CD8-positive, alpha-beta memory T cell (primary cell): ENCODE data around the gene RRAS2. TPM values are rescaled to one million over a fixed set of nuclear protein-coding genes. Genes with fewer than 3 reads are reported as not detected.

Source experiments
- CTCF ChIA-PET: fragments of 350-600 bp; sonication (Branson Sonifier 250); formaldehyde crosslinking; loops from one replicate; lab custom pipeline; 2021; ENCODE audit warnings: antibody characterized with exemption; lab: Charles Lee
- POLR2A ChIA-PET: fragments of 350-600 bp; sonication (Branson Sonifier 250); formaldehyde crosslinking; loops from one replicate; lab custom pipeline; 2021; ENCODE audit warnings: antibody characterized with exemption; lab: Charles Lee
- DNase-seq, 5 donors: peaks; one replicate each; pipeline versions ENCODE4 v3.0.0 to v3.0.0-alpha.2; 2020 to 2022; ENCODE audit warnings: mixed read lengths in 1 of 5
- H3K27ac ChIP-seq: one replicate; pipeline ENCODE4 v1.7.0; 2013; ENCODE audit warnings: low read depth, mild to moderate bottlenecking, low read length, moderate library complexity
- H3K27me3 ChIP-seq: 2 replicates; pipeline ENCODE4 v1.7.0; 2013; ENCODE audit warnings: low read length, mild to moderate bottlenecking; ENCODE audit not compliant: insufficient read depth, poor library complexity, severe bottlenecking
- H3K36me3 ChIP-seq: 2 replicates; pipeline ENCODE4 v1.7.0; 2013; ENCODE audit warnings: mild to moderate bottlenecking, low read length, moderate library complexity; ENCODE audit not compliant: insufficient read depth
- H3K4me1 ChIP-seq: 2 replicates; pipeline ENCODE4 v1.7.0; 2013; ENCODE audit warnings: mild to moderate bottlenecking, low read length, moderate library complexity; ENCODE audit not compliant: insufficient read depth
- H3K4me3 ChIP-seq: 2 replicates; pipeline ENCODE4 v1.7.0; 2013; ENCODE audit warnings: mild to moderate bottlenecking, low read length
- H3K9me3 ChIP-seq: 2 replicates; pipeline ENCODE4 v1.7.0; 2013; ENCODE audit warnings: mild to moderate bottlenecking, low read length
- H3K27ac Mint-ChIP-seq, 8 donors: one replicate each; pipeline ENCODE4 v1.8.0; 2020 to 2021; ENCODE audit warnings: mixed read lengths in 8 of 8, mild to moderate bottlenecking in 6 of 8, inconsistent platforms in 3 of 8, moderate library complexity in 3 of 8
- H3K27me3 Mint-ChIP-seq, 2 donors: one replicate each; pipeline ENCODE4 v1.8.0; 2020 to 2021; ENCODE audit warnings: mixed read lengths in 2 of 2, mild to moderate bottlenecking in 1 of 2, moderate library complexity in 1 of 2
- H3K36me3 Mint-ChIP-seq, 3 donors: one replicate each; pipeline ENCODE4 v1.8.0; 2020 to 2021; ENCODE audit warnings: mixed read lengths in 3 of 3, inconsistent platforms in 1 of 3, mild to moderate bottlenecking in 1 of 3
- H3K4me1 Mint-ChIP-seq, 3 donors: one replicate each; pipeline ENCODE4 v1.8.0; 2020 to 2021; ENCODE audit warnings: mixed read lengths in 3 of 3, inconsistent platforms in 1 of 3, mild to moderate bottlenecking in 1 of 3
- H3K4me3 Mint-ChIP-seq, 7 donors: one replicate each; pipeline ENCODE4 v1.8.0; 2020 to 2021; ENCODE audit warnings: mixed read lengths in 7 of 7, mild to moderate bottlenecking in 6 of 7, moderate library complexity in 4 of 7, inconsistent platforms in 2 of 7
- H3K9me3 Mint-ChIP-seq, 5 donors: one replicate each; pipeline ENCODE4 v1.8.0; 2020 to 2022; ENCODE audit warnings: mixed read lengths in 5 of 5, mild to moderate bottlenecking in 3 of 5, moderate library complexity in 2 of 5, inconsistent platforms in 1 of 5
- polyA plus RNA-seq: library from polyadenylated mRNA; unstranded; fragments of 300-500 nt; fragmentation: Illumina TruSeq; gene quantifications from one replicate; pipeline ENCODE4 v1.2.3, GENCODE V29; 2021
- total RNA-seq, 2 experiments: library from RNA; stranded (reverse); gene quantifications; one replicate each; pipeline ENCODE4 v1.2.3, GENCODE V29; 2021

The RRAS2 gene
- total and polyA plus RNA-seq, 3 experiments from 2014 or later, result 52.6 to 72.6 (median 70.1) TPM

DNA sequence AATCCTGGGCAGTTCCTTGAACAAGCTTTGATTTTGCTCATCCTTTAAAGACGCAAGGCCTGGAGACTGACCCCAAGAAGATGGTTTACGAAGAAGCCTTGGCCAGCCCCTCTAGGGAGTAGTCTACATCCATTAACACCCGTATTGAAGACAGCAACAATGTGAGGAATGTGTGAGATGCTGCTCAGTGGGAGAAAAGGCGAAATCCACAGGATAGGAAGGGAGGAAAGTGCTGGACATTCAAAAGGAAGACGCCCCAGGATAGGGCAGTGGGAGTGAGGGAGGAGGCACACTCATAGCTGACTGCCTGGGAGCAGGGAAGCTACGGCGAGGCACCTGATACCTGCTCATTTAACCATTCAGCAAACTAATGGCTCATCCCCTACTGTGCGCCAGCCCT is 114.1 kb downstream of the RRAS2 start:
- no peaks in the 10 kb centered on the region for H3K9me3 ChIP-seq
- POLR2A ChIA-PET, result no interaction called here
- no peak overlapping the region for H3K4me3 Mint-ChIP-seq
- H3K27ac ChIP-seq, result no peak overlapping the region
- no peaks in the 10 kb centered on the region for H3K27me3 ChIP-seq
- CTCF ChIA-PET, result interaction anchor here (1.0 to 3.2 kb wide), 3 partner anchors 289 to 477 kb away, joined by 3 to 10 read pairs (median 4); no protein-coding TSS in a partner anchor
- peaks cover 13% of the 10 kb centered on the region for H3K4me1 ChIP-seq
- peak overlapping the region in 2 of 8 donors; percentile 47 to 54 for H3K27ac Mint-ChIP-seq
- H3K4me1 Mint-ChIP-seq, result peaks cover 20 to 29% (median 25%) of the 10 kb centered on the region in 3 donors
- no peaks in the 10 kb centered on the region for H3K9me3 Mint-ChIP-seq
- H3K36me3 Mint-ChIP-seq, result peaks cover 0 to 4% (median 2%) of the 10 kb centered on the region in 3 donors
- H3K4me3 ChIP-seq, result no peak overlapping the region
- H3K27me3 Mint-ChIP-seq, result no peaks in the 10 kb centered on the region
- no peak for DNase-seq
- no peaks in the 10 kb centered on the region for H3K36me3 ChIP-seq

DNA sequence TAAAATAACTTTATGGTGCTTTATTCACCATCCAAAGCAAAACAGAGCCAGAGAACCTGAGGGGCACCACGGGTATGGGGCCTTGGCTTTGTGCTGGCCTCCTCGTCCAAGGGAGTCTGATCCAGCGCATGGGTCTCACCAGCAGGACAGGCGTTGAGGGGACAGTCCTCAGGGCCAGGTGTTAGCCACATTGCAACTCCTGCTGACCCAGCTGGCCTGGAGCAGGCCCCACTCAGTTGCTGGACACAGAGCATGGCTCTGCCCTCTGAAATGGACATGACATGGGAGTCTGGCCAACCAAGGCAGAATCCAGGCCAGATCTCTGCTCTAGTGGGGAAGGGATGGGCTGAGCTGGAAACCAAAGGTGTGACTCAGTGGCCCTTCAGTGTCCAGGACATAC is 116.2 kb downstream of the RRAS2 start:
- peaks cover 0 to 4% (median 2%) of the 10 kb centered on the region in 3 donors for H3K36me3 Mint-ChIP-seq
- no peak overlapping the region for H3K27ac ChIP-seq
- ChIA-PET POLR2A (no interaction called here), CTCF (interaction anchor here (3.2 kb wide), 1 partner anchor 470 kb away, joined by 10 read pairs; no protein-coding TSS in a partner anchor)
- H3K4me1 Mint-ChIP-seq, result peaks cover 4 to 11% (median 6%) of the 10 kb centered on the region in 3 donors
- no peak for DNase-seq
- H3K27me3 Mint-ChIP-seq, result peaks cover 0 to 6% of the 10 kb centered on the region in 2 donors
- no peaks in the 10 kb centered on the region for H3K9me3 Mint-ChIP-seq
- H3K36me3 ChIP-seq, result no peaks in the 10 kb centered on the region
- H3K9me3 ChIP-seq, result no peaks in the 10 kb centered on the region
- H3K4me3 ChIP-seq, result no peak overlapping the region
- H3K4me3 Mint-ChIP-seq, result no peak overlapping the region
- H3K4me1 ChIP-seq, result no peaks in the 10 kb centered on the region
- peak overlapping the region in 1 of 8 donors; percentile 57 for H3K27ac Mint-ChIP-seq
- no peaks in the 10 kb centered on the region for H3K27me3 ChIP-seq

DNA sequence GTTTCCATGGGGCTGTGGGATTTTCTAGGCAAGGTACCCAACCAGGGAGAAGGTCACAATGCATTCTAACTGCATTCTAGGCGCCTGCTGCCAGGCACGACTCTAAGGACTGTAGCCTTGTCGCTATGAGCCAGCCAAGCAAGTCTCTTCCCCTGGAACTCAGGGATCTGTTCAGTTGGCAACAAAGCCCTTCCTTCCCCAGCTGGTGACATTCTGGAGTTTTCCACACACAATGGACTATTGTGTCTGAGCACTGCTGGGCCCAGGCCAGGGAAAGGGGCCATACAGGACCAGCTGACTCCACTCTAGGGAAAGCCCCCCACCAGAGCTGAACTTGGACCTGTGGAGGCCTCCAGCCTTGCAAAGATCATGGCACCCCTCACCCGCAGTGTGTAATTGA is 116.8 kb downstream of the RRAS2 start:
- Mint-ChIP-seq H3K36me3 (peaks cover 0 to 4% (median 2%) of the 10 kb centered on the region in 3 donors), H3K27me3 (peaks cover 0 to 6% of the 10 kb centered on the region in 2 donors), H3K4me3 (no peak overlapping the region), H3K4me1 (peaks cover under 1 to 7% (median 5%) of the 10 kb centered on the region in 3 donors), H3K27ac (no peak overlapping the region), H3K9me3 (no peaks in the 10 kb centered on the region)
- CTCF ChIA-PET, result interaction anchor here (3.2 kb wide), 1 partner anchor 470 kb away, joined by 10 read pairs; no protein-coding TSS in a partner anchor
- Histone ChIP-seq H3K36me3 (no peaks in the 10 kb centered on the region), H3K4me1 (no peaks in the 10 kb centered on the region), H3K4me3 (no peak overlapping the region), H3K27ac (no peak overlapping the region), H3K9me3 (no peaks in the 10 kb centered on the region), H3K27me3 (no peaks in the 10 kb centered on the region)
- POLR2A ChIA-PET, result no interaction called here
- no peak for DNase-seq

DNA sequence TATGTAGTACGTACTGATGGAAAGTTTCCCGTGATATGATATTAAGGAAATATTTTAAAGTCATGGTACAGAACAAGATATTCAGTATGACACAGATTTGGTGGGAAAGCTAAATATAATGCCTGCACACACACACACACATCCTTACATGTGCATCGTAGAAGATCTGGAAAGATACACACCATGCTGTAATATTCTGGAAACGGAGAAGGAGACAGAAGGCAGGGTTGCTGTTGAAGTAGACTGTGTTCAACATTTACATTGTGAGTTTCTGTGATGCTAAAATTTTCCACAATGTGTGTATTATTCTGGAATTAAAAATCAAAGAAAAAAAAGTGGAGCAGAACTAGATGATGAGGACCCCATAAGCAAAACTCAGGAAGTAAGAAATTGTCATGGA is 118.0 kb downstream of the RRAS2 start:
- Histone ChIP-seq H3K36me3 (no peaks in the 10 kb centered on the region), H3K9me3 (no peaks in the 10 kb centered on the region), H3K27me3 (no peaks in the 10 kb centered on the region), H3K4me3 (no peak overlapping the region), H3K27ac (no peak overlapping the region), H3K4me1 (no peaks in the 10 kb centered on the region)
- Mint-ChIP-seq H3K4me3 (no peak overlapping the region), H3K27ac (no peak overlapping the region), H3K4me1 (peaks cover 4 to 18% (median 6%) of the 10 kb centered on the region in 3 donors), H3K27me3 (peaks cover 0 to 12% of the 10 kb centered on the region in 2 donors), H3K36me3 (peaks cover 0 to 4% (median 2%) of the 10 kb centered on the region in 3 donors), H3K9me3 (no peaks in the 10 kb centered on the region)
- DNase-seq, result no peak
- POLR2A ChIA-PET, result no interaction called here
- CTCF ChIA-PET, result interaction anchor here (1.3 to 1.4 kb wide), 2 partner anchors 9 to 468 kb away, joined by 3 to 6 read pairs; no protein-coding TSS in a partner anchor

DNA sequence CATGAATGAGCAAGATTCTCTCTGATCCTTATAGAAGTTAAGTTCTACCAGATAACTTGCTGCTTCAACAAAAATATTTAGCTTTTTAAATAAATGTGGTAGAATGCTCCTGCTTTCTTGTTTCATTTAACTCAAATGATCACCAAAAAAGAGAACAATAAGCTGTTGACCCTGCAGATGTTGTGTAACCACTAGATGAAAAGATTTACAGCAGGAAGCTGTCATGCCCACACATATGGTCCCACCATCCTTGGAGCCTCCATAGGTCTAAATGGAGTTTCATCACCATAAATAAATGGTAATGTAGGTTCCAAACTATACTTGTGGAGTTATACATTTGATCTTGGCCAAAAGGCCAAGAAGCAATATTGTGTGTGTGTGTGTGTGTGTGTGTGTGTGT is 118.8 kb downstream of the RRAS2 start:
- Mint-ChIP-seq H3K27me3 (peaks cover 2 to 13% of the 10 kb centered on the region in 2 donors), H3K27ac (no peak overlapping the region), H3K36me3 (peaks cover 0 to 4% (median 2%) of the 10 kb centered on the region in 3 donors), H3K4me3 (no peak overlapping the region), H3K9me3 (no peaks in the 10 kb centered on the region), H3K4me1 (peaks cover 4 to 20% (median 6%) of the 10 kb centered on the region in 3 donors)
- DNase-seq, result no peak
- Histone ChIP-seq H3K27ac (no peak overlapping the region), H3K9me3 (no peaks in the 10 kb centered on the region), H3K27me3 (no peaks in the 10 kb centered on the region), H3K36me3 (no peaks in the 10 kb centered on the region), H3K4me1 (no peaks in the 10 kb centered on the region), H3K4me3 (no peak overlapping the region)
- CTCF ChIA-PET, result interaction anchor here (1.3 to 1.4 kb wide), 2 partner anchors 10 to 467 kb away, joined by 3 to 6 read pairs; no protein-coding TSS in a partner anchor
- POLR2A ChIA-PET, result no interaction called here

DNA sequence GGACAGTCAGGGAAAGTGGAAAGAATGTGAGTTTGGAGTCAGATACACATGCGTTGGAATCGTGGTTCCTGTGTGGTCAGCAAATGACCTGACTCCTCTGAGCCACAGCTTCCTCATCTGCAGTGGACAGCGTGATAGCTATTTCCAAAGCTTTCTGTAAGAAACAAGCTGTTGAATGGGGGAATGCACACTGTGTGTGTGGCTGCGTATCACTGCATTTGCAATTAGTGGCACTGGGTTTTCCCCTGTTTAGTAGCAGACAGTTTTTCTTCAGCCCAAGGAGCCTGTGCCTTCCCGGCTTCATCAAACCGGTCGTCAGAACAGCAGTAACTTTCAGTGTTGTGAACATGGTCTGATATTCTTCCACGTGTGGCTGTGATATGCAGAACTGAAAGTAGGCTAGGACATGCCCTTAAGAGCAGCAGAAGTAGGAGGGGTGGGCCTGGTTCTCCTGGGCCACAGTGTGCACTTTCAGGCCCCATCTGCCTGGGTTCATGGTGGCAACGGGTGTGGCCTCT is 121.5 kb downstream of the RRAS2 start:
- CTCF ChIA-PET, result interaction anchor here (2.1 kb wide), 1 partner anchor 461 kb away, joined by 5 read pairs; no protein-coding TSS in a partner anchor
- H3K27ac ChIP-seq, result no peak overlapping the region
- H3K27ac Mint-ChIP-seq, result peak overlapping the region in 4 of 8 donors; percentile 7 to 56 (median 16)
- H3K4me3 ChIP-seq, result no peak overlapping the region
- no peaks in the 10 kb centered on the region for H3K4me1 ChIP-seq
- H3K4me3 Mint-ChIP-seq, result peak overlapping the region in 1 of 7 donors; percentile 29
- H3K27me3 Mint-ChIP-seq, result peaks cover 9 to 25% of the 10 kb centered on the region in 2 donors
- no peaks in the 10 kb centered on the region for H3K9me3 Mint-ChIP-seq
- H3K27me3 ChIP-seq, result no peaks in the 10 kb centered on the region
- H3K9me3 ChIP-seq, result no peaks in the 10 kb centered on the region
- H3K36me3 Mint-ChIP-seq, result no peaks in the 10 kb centered on the region
- H3K36me3 ChIP-seq, result no peaks in the 10 kb centered on the region
- POLR2A ChIA-PET, result no interaction called here
- H3K4me1 Mint-ChIP-seq, result peaks cover 4 to 20% (median 6%) of the 10 kb centered on the region in 3 donors
- DNase-seq, result no peak

DNA sequence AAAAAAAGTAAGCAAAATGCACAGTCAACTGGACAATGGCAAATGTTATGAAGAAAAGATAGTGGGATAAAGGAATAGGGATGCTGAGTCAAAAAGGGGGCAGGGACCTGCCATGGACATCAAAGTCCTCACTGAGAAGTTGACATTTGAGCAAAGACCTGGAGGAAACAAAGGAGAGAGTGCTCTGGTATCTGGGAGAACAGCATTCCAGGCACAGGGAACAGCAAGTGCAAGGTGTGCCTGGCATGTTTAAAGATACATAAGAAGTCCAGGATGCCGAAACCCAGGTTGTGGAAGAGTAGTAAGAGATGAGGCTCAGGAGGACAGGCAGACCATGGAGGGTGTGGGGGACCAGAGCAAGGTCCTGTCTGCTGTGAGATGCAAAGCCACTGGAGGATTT is 123.3 kb downstream of the RRAS2 start:
- CTCF ChIA-PET, result interaction anchor here (1.5 to 2.1 kb wide), 2 partner anchors 13 to 459 kb away, joined by 5 read pairs; no protein-coding TSS in a partner anchor
- H3K4me1 ChIP-seq, result no peaks in the 10 kb centered on the region
- Mint-ChIP-seq H3K4me1 (peaks cover 4 to 20% (median 6%) of the 10 kb centered on the region in 3 donors), H3K27ac (peak overlapping the region in 1 of 8 donors; percentile 11), H3K9me3 (no peaks in the 10 kb centered on the region), H3K4me3 (peak overlapping the region in 1 of 7 donors; percentile 68), H3K27me3 (peaks cover 9 to 31% of the 10 kb centered on the region in 2 donors), H3K36me3 (no peaks in the 10 kb centered on the region)
- no peaks in the 10 kb centered on the region for H3K27me3 ChIP-seq
- H3K27ac ChIP-seq, result no peak overlapping the region
- H3K4me3 ChIP-seq, result no peak overlapping the region
- H3K9me3 ChIP-seq, result no peaks in the 10 kb centered on the region
- DNase-seq, result no peak
- POLR2A ChIA-PET, result no interaction called here
- H3K36me3 ChIP-seq, result no peaks in the 10 kb centered on the region

DNA sequence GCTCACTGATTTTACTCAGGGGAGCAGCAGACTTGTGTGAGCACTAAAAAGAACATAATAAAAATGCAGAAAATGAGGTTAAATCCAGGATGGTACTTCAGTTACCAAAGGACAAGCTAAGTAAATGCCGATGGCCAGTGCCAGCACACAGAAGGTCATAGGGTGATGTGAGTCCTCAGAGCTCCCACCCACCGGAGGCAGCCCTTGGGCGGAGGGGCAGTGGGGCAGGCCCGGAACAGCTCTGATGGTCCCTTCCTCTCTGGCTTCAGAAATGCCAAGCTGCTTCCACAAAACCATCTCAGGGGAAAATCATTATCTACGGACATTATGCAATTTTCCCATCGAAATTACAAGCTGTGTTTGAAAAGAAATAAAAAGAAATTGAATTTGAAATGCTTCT is 124.5 kb downstream of the RRAS2 start:
- ChIA-PET CTCF (interaction anchor here (0.8 to 1.5 kb wide), 3 partner anchors 14 to 462 kb away, joined by 3 to 5 read pairs (median 3); no protein-coding TSS in a partner anchor), POLR2A (no interaction called here)
- Histone ChIP-seq H3K9me3 (no peaks in the 10 kb centered on the region), H3K27me3 (no peaks in the 10 kb centered on the region), H3K36me3 (no peaks in the 10 kb centered on the region), H3K27ac (no peak overlapping the region), H3K4me1 (no peaks in the 10 kb centered on the region), H3K4me3 (no peak overlapping the region)
- Mint-ChIP-seq H3K9me3 (no peaks in the 10 kb centered on the region), H3K27me3 (peaks cover 11 to 35% of the 10 kb centered on the region in 2 donors), H3K4me1 (peaks cover 4 to 20% (median 6%) of the 10 kb centered on the region in 3 donors), H3K4me3 (no peak overlapping the region), H3K36me3 (no peaks in the 10 kb centered on the region), H3K27ac (no peak overlapping the region)
- DNase-seq, result no peak
